Measurements from ENCODE around the gene ABTB2.

DNA sequence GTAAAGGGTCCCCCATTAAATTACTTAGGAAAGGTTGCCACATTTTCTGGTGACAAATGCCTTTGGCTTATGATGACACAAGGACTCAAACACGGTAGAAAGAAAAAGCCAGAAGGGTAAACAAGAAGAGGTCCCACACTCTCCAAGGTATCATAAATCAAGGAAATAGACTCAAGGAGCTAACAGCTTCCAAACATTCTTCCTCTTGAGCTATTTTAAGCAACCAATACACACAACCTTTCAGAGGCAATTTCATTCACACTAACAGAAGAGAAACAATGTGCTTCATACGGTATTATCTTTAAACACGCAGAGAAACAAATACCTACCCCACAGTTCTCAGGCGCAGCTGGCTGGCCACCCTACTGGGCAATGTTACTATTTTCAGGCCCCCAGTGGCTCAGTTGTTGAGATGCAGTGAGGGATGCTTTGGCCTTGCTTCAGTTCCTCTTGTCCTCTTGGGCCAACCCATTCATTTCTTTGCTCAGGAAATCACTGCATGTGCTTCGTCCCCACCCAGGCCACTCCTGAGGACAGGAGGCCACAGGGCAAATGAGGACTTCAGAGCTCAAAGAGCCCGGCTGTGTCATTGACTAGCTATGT is 15.8 kb downstream of the ABTB2 start:
- TF ChIP-seq CTCF (IDR thresholded peaks at IDR 0.05) (peak in 1 of 4 experiments; percentile 9), POLR2A (IDR thresholded peaks at IDR 0.05) (no peak)
